SH-SY5Y (cell line): ENCODE results near the gene ASIC1.

Experiments
- GATA2 ChIP-seq: IDR thresholded peaks from 2 replicates; pipeline ENCODE4 v1.6.1; 2011; ENCODE audit warnings: mild to moderate bottlenecking, low read depth, low read length
- GATA3 ChIP-seq: IDR thresholded peaks from 2 replicates; pipeline ENCODE4 v1.6.1; 2011; ENCODE audit warnings: low read depth, mild to moderate bottlenecking, low read length, moderate library complexity

GRCh38 chr12:50056639-50056976, 788 bp upstream of the ASIC1 start:
- TF ChIP-seq GATA2 (no peak), GATA3 (no peak)
